GM18951 (cell line): Measurements from ENCODE around the gene HYAL2.
"Not testable (repeated sequence)": the region's sequence is repeated elsewhere in the genome, so short reads cannot be mapped to it uniquely, and the experiment has no call there.

Source experiments
- POLR2A ChIP-seq: IDR thresholded peaks from 4 replicates; pipeline ENCODE4 v1.6.1; 2011; ENCODE audit warnings: mild to moderate bottlenecking; ENCODE audit not compliant: insufficient read length, insufficient read depth; ENCODE audit errors: extremely low read depth
- in situ Hi-C: fragments of 300-500 bp; cut with MboI; formaldehyde crosslinking; loops from one replicate; pipeline ENCODE4 v1.12.0; 2022; ENCODE audit warnings: low sequenced_read_pairs, mixed read lengths, inconsistent platforms; ENCODE audit not compliant: unreplicated experiment

HYAL2 gene

DNA sequence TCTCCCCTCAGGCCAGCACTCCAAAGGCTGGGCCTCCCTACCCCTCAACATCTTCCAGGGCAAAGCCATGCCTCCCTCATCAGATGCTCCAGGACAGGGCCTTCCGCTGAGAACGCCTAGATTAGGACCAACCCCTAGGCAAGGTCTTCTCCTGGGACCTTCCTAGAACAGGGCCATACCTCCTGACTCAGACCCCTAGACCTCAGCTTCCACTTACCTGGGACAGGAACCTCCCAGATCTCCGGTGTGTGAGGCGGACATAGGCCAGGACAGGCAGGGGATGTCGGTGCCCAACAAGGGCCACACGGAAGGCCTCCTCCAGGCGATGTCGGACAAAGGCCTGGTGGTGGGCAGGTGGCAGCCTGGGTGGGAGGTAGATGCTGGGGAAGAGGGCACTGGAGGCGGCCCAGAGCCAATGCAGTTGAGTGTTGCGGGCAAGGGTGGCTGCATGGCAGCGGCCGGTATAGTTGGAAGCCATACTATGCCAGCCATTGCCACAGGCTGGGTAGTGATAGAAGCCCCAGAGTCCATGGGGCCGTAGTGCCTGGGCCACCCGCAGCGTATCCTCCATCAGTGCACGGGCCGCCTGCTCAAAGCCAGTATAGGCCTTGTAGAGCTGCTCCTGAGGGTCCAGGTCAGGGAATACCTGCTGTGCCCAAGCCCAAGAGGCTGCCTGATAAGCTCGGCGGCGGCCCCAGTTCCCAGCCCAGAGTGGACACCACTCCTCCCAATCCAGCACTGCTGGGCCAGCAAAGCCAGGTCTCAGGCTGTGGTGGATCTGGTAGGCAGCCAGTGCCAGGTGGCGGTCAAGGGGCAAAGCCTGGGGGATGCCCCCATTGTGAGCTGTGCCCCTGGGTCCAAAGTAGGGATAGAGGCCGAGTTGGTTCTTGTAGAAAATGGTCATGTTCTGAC, 27.8 kb downstream of the HYAL2 start:
- in situ Hi-C loops = no loop called here
- no peak for TF ChIP-seq POLR2A

- no peak for TF ChIP-seq POLR2A
- in situ Hi-C loops = no loop called here
Measured at GRCh38 chr3:50294089-50294488, 28.5 kb downstream of the HYAL2 start.

- in situ Hi-C loops = no loop called here
- no peak for TF ChIP-seq POLR2A
Measured at GRCh38 chr3:50293079-50293801, 29.3 kb downstream of the HYAL2 start.

DNA sequence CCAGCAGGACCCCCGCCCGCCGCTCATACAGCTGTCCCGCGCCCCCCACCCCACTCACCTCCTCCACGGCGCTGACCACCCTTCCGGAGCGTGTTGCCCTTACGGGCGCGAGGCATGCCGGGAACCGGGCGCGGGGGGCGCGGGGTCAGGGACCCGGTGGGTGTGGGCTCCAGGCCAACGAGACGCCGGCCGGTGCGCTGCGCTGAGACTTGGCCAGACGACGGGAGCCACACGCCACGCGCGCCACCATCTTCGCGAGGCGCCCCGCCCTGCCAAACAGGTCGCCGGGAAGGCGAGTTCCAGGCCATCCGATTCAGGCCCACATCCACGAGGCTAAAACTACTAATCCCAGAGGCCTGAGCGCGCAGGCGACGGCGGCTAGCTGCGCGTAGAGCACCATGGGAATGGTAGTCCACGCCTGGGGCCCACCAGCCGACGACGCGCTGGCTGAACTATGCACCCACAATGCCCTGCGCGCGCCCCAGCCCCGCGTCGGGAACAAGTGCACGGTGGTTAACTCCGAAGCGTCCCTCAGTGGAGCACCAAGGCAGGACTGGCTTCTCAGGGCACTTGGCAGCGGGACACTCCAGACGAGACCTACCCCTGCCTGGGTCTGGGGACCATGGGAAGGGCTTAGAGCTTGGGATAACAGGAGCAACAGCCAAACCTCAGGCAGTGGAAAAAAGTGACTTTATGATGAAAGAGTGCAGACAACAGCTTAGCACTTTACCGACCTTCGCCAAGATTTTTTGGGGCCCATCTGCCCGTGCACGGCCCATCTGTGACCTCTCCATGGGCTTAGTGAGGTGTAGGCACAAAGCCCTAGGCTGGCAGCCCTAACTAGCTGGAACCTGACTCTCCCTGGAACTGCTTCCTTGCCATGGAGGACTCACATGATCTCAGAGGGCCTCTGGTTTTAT, 30.1 kb downstream of the HYAL2 start, which contains the start of gene IFRD2:
IFRD2 (minus strand) TSS at position 271 of the 920 bp plus-strand sequence; CDS start at position 116, 155 bp downstream.
- in situ Hi-C loops = no loop called here
- peak; percentile 77 for TF ChIP-seq POLR2A

DNA sequence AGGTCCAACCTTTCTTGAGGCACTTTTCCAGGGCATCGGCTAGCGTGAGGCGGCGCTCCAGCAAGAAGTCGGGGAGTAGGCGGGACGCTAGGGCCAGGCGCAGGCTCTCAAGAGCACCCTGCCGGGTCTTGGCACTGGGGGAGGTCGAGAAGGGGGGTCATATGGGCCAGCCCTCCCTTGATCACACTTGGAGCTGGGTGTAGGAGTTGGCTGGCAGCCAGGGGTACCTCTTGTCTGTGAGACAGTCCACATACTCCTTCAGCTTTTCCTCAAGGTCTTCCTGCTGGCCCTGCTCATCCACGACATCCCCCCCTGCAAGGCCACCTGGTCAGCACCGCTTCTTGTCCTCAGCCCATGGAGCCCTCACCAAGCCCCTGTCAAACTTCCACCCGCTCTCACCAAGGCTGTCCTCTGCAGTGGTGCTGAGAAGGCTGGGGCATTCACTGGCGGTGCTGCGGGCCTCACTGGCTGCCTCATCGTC, 32.3 kb downstream of the HYAL2 start:
- in situ Hi-C loops = no loop called here
- no peak for TF ChIP-seq POLR2A

DNA sequence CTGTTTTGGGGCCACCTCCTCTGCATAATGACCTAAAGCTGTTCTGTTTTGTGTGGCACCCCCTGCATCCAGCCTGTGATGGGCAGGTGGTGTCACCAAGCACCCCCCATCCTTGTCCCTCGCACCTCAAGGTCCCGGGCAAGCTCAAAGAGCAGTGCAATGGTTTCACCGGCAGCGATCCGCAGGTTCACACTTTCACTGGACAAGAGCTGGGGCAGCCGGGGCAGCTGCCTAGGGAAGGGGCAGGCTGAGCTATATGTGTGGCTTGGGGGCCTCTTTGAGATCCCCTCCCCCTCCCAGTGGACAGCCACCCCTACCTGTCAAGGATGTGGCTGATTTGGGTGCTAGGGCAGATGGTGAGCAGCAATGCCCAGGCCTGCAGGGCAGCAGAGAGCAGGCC, 33.4 kb downstream of the HYAL2 start:
- TF ChIP-seq POLR2A = no peak
- in situ Hi-C loops = no loop called here

DNA sequence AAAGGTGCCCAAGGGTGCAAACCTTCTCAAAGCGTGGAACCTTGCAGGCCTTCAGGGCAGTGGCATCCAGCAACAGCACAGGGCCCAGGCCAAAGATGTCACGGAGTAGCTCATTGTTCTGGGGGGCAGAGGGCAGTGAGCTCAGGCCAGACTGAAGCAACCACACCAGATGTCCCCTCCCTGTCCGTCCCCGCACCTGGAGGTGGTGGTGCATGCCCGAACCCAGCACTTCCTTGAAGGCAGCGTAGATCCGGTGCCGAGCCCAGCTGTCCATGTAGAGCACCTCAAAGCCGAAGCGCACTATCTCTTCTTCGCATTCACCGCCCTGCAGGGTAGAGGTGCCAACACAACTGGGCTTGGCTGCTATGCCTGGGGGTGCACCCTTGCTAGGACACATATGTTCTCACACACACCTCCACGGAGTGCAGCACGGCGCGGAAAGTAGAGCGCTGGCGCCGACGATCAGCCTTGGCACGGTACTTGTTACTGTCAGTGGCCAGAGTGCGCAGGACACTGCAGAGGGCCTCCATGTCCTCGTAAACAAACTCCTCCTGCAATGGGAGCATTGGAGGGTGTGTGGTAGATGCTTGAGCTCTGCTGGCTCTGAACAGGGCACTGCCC, 34.0 kb downstream of the HYAL2 start:
- in situ Hi-C loops = no loop called here
- TF ChIP-seq POLR2A = no peak

GRCh38 chr3:50287262-50287661, 35.3 kb downstream of the HYAL2 start:
- no peak for TF ChIP-seq POLR2A
- in situ Hi-C loops = no loop called here

DNA sequence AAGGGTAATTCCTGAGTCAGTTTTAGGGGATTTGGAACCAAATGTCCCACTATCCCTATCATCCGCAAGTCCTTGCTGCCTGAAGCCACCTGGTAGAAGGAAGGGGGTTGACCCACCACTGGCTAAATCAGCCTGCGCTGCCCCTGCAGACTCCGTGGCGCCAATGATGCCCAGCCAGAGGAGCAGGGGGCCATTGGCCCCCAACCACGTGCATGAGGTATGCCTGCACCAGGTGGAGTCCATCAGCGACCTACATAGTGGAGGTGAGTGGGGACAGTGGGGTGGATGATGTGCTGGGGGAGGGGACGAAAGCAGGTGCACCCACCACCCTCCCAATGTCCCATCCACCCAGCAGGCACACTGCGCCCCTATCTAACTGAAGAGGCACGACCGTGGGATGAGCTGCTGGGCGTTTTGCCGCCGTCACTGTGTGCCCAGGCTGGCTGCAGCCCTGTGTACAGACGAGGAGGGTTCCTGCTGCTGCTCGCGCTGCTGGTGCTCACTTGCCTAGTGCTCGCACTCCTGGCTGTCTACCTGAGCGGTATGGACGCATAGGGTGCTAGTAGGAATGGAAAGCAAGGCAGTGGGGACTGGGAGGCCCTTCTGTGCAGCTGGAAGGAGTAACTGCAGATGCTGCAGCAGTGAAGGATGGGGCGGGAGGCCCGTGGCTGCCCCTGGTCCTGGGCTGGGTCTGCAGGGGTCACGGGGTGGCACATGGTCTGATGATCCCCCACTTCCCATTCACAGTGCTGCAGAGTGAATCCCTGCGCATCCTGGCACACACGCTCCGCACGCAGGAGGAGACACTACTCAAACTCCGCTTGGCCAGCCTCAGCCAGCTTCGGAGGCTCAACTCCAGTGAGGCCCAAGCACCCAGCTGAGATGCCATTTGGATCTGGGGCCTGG, 36.0 kb downstream of the HYAL2 start:
- in situ Hi-C loops = no loop called here
- no peak for TF ChIP-seq POLR2A

DNA sequence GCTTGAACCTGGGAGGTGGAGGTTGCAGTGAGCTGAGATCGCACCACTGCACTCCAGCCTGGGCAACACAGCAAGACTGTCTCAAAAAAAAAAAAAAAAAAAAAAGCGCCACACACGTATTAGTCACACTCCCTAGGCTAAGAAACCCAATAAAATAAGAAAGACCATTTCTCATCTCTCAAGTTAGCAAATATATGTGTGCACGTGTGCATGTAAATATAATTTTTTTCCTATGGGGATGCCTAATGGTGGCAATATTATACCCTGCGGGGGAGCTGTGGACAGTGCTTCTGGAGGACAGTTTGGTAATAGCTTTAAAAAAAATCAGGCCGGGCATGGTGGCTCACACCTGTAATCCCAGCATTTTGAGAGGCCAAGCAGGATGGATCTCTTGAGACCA, 38.4 kb downstream of the HYAL2 start:
- in situ Hi-C loops = not testable (repeated sequence)

GRCh38 chr3:50279255-50280016, 43.1 kb downstream of the HYAL2 start:
- in situ Hi-C loops = no loop called here
- no peak for TF ChIP-seq POLR2A
